Myometrial cell (primary cell): ENCODE results near the gene IAPP. TPM values are rescaled to one million over a fixed set of nuclear protein-coding genes. Genes with fewer than 3 reads are reported as not detected.

Experiments
- total RNA-seq: library from RNA; depleted of rRNA; stranded (reverse); fragments of >200 nt; gene quantifications from 2 replicates; pipeline ENCODE4 v1.2.3, GENCODE V29; 2015

The IAPP gene
- total RNA-seq, result not detected in 2 replicates

DNA sequence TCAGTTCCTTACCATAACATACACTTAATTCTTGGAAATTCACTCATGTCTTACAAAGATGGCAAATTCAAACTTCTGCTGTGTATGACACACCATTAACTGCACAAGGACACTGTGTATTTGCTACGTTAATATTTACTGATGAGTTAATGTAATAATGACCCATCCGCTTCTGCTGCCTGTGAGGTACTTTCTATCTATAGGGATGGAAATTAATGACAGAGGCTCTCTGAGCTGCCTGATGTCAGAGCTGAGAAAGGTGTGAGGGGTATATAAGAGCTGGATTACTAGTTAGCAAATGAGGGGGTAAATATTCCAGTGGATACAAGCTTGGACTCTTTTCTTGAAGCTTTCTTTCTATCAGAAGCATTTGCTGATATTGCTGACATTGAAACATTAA lies at the start of gene IAPP:
TSS of gene IAPP (plus strand) at position 301 of the 400 bp plus-strand sequence. CDS start 450 bp downstream, outside the sequence.

GRCh38 chr12:21334771-21335325 lies 37.9 kb upstream of the IAPP start, which contains the start of gene SLCO1A2:
Gene SLCO1A2 (minus strand): TSS chr12:21334917. CDS start chr12:21334647, 270 bp downstream.

Other genes starting within 250 kb of the IAPP start
- gene SLCO1B1, start 241.7 kb upstream of the IAPP start, total RNA-seq, result not detected in 2 replicates
- gene SLCO1A2, start 38.0 kb upstream of the IAPP start, total RNA-seq, result not detected in 2 replicates
- gene PYROXD1, start 64.8 kb downstream of the IAPP start, total RNA-seq, result 14.1 and 16.5 TPM in 2 replicates
- gene RECQL, start 128.7 kb downstream of the IAPP start, total RNA-seq, result 99.2 and 112 TPM in 2 replicates
- gene GOLT1B, start 128.9 kb downstream of the IAPP start, total RNA-seq, result 62.6 and 66.6 TPM in 2 replicates
- 0.89 and 1.2 TPM in 2 replicates for gene SPX, start 153.4 kb downstream of the IAPP start, total RNA-seq
- gene GYS2, start 231.9 kb downstream of the IAPP start, total RNA-seq, result not detected in 2 replicates